HG03039 (cell line): ENCODE measurements around the gene WSCD2.

Source experiments
- ATAC-seq: cut with Tn5 transposase; IDR thresholded peaks from one replicate; pipeline ENCODE4 v1.9.1; 2021; ENCODE audit warnings: mild to moderate bottlenecking, moderate library complexity; ENCODE audit not compliant: unreplicated experiment

WSCD2 gene

DNA sequence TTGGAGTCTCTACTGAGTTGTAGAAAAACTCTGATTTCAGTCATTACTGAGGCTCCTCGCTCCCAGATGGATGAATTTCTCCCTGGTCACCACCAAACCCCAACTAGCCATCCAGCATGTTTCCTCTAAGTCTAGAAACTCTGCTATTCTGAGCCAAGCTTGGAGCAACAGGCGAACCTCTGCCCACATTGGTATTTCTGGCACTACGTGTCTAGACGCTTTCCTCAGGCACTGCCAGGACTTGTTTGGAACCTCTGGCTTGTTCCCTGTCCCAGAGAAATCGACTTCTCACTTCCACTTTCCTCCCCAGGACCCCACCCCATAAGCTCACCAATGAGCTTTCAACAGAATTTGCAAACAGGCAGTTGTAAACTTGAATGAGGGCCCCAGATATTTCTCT, 27.6 kb downstream of the WSCD2 start:
- ATAC-seq, result no peak

DNA sequence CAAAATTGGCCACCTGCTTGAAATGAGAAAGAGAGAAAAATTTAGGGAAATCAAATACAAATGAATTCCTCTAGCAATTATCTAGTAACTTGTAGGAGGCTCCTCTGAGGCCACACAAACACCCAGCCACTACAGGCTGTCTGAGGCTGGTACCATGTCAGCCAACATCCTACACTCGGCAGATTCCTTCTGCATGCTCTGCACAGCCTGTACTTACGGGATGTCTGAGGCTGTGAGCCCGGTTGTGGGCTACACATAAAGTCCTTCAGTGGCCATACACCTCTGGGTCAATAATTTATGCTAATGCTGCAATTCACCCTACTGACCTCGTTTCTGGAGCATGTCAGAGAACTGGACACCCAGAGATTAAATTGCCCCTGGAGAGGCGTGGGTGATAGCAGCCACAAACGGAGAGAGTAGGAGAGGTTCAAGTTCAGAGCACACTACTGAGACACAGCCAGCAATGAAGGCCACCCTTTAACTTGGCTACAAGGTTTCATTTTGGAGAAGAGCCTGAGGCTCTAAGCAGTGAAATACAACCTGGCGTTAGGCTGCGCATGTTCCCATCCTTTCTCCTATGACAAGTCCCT, 28.9 kb downstream of the WSCD2 start:
- no peak for ATAC-seq

DNA sequence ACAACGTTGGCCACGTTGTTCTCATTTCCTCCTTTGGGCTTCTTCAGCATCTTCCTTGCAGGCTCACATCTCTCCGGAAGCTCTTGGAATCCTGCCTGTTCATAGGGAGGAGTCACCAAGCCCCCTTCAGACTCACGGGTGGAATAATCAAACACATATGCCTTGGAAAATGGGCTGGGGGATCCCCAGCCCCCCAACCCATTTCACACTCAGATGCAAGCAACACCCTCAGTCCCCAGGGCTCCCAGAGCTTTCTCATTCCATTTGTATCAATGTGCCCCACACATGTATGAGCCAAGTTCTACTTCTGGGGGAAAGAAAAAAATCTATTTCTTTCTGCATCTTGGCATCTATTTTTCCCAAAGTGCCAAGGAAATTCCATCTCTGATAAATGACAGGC, 33.1 kb downstream of the WSCD2 start:
- no peak for ATAC-seq

DNA sequence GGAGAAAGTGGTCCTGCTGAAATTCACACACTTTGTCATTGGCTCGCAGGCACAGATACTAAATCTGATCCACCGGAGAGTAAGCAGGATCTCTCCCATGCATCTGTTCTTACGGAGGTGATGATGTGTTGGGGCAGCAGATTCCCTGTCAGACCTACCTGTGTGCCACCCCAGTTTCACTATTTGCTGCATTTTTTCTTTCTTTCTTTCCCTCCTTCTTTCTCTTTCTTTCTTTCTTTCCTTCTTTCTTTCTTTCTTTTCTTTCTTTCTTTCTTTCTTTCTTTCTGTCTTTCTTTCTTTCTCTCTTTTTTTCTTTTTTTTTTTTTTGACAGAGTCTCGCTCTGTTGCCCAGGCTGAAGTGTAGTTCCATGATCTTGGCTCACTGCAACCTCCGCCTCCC, 37.4 kb downstream of the WSCD2 start:
- no peak for ATAC-seq

DNA sequence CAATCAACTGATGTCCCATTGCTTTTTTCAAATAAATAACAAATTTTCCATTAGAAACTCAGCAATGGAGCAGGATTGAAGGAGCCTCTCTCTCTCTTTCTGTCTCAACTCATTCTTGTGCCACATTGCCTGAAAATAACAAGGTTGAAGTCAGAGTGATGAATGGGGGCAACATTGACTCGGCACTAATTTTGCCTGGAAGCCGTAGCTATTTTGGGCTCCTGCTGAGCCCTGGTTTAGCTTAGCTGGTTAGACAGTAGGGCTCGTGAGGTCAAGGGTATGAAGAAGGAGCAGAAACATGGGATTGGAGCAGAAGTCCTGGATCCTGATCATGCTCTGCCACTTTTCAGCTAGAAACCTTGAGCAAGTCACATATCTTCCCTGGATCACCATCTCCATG, 38.9 kb downstream of the WSCD2 start:
- no peak for ATAC-seq

DNA sequence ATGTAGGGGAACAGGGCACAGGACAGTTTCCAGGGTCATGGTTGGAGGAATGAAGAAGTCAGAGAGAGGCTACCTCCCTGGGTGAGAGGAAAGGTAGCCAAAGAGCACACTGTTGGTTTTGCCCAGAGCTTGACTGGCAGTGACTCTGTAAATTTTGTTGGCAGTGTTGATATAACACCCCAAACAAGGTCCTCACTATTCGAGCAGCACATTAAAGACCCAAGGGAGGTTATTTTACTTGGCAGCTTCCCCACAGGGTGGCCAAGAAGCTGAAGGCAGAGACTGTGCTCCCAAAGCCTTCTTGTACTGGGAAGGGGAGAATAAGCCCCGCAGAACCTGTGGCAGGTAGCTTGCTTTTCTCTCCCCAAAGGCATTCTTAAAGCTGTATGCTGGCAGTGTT, 40.6 kb downstream of the WSCD2 start:
- no peak for ATAC-seq

DNA sequence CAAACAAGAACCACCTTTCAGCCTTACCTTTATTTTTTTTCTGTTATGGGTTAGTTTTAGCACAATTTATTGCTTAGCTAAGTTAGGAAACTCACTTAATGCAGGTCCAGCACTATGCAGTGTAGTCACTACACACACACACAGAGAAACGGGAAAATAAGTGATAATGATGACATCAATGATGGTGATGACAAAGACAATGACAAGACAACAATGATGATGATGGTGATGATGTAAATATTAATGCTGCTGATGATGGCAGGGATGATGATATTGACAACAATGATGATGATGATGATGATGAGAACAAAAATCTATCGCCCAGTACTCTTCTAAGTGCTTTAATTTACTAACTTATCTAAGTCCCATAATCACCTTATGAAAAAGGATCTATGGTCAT, 41.1 kb downstream of the WSCD2 start:
- no peak for ATAC-seq

DNA sequence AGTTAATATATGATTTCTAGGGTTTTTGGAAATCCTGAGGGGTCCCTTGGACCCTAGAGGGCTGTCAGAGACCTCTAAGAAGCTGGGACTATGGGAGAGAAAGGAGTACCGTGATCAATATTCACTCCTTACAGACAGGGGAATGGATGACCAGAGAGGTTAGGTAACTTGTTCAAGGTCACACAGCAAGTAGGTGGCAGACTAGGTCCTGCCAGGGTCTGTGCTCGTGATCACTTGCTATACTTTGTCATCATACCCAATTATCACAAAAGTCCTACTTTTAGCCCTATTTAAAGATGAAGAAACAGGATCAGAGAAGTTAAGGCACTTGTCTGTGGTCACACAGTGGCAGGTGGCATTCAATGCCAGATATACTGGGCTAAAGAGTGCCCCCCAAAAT, 42.9 kb downstream of the WSCD2 start:
- ATAC-seq, result no peak

DNA sequence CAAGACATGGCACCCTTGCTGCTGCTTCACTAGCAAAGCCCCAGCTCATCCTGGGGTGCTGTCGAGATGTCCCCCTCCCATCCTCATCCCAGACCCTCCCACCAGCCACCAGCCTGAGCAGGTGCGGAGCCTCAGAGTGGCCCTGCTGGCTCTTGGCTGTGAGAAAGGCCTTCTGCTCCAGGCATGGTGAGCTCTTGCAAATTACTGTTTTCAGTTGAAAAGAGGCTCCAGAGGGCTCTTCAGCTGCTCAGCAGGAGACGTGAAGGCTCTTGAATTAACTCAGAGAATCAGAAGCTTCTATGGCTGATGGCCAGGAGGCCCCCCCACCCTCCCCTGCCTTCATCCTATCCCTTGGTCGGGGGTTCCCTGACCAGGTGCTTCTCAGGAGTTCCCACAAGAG, 44.1 kb downstream of the WSCD2 start:
- ATAC-seq, result no peak

DNA sequence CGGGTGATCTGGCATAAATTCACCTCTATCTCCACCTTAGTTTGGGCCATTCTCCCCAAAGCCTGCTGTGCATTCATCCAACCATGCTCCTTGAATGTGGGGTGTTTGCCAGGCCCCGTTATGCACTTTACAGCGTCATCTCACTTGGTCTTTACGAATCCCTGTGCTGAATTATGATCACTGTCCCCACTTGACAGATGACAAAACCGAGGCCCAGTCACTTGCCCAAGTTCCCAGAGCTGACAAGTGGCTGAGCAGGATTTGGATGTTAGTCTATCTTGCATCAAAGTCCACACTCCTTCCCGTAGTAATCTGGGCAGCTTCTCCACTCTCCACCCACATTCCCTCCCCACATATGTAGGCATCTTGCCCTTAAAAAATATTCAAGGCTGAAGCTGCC, 44.8 kb downstream of the WSCD2 start:
- ATAC-seq, result no peak

DNA sequence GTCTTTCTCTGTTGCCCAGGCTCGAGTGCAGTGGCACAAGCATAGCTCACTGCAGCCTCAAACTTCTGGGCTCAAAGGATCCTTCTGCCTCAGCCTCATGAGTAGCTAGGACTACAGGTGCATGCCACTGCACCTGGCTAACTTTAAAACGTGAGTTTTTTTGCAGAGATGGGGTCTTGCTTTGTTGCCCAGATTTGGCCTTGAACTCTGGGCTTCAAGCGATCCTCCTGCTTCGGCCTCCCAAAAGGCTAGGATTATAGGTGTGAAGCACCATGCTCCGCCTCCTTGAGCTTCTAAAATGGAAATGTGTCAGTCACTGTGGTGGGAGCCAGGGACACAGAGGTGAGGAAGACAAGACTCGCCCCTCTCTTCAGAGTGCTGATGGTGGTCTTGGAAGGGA, 45.6 kb downstream of the WSCD2 start:
- no peak for ATAC-seq

DNA sequence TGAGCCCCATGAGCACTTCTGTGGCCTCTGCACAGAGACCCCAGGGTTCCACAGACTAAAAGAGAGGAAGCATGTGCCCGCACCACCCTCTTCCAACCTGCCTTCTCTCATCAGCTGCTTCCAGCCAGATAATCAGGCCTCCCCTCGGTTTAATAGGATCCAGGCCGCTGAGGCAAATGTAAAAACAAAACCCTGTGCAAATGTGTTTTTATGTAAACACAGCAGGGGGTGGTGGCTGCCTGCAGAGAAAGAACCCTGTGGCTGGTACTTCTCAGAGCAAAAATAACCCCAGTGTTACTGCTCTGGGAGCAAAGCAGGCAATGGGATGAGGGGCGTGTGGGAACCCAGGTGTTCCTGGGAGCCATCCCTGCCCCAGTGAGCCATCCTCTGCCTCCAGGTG, 46.2 kb downstream of the WSCD2 start:
- ATAC-seq, result no peak

DNA sequence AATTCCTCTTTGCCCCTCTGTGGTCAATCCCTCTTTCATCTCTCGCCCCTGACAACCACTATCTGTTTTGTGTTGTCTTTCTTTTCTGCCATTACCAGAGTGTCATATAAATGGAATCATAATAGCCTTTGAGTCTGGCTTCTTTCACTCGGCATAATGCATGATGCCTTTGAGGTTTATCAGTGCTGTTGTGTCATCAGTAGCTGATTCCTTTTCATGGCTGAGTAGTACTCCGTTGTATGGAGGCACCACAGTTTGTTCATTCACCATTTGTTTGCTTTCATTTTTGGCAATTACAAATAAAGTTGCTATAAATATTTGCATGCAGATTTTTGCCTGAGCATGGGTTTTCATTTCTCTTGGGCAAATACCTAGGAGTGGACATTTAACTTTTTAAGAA, 47.2 kb downstream of the WSCD2 start:
- no peak for ATAC-seq

DNA sequence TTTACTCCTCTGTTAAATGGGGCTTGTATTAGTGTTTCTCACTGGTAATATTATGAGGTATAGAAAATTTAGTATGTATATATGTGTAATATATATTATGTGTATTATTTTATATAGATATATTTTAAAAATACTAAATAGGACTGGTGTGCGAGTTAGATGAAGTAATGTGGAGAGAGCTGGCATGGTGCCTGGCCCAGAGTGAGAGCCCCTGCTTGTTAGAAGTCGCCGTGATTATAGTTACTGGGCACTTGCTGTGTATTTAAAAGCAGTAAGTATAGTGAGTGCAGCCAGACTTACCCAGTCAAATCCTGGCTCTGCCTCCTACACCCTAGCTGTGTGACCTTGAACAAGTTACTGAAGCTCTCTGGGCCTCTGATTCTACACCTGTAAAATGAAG, 48.0 kb downstream of the WSCD2 start:
- no peak for ATAC-seq

DNA sequence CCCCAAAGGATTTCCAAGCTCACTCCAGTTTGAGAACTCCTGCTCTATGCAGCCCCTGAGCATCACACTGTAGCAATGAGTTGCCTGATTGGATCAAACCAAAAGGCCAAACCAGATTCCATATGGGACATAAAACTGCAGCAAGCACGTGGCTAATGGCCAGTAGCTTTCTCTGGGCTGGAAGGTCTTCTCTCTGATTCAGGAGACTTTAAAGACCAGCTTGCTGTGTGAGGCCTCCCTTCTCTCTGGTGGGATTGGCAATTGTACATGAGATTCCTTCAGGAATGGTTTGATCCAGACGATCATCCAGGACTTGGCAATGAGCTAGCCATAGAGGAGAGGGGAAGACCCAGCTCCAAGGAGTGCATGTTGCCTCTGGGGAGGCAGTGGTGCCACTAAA, 50.2 kb downstream of the WSCD2 start:
- ATAC-seq, result no peak

DNA sequence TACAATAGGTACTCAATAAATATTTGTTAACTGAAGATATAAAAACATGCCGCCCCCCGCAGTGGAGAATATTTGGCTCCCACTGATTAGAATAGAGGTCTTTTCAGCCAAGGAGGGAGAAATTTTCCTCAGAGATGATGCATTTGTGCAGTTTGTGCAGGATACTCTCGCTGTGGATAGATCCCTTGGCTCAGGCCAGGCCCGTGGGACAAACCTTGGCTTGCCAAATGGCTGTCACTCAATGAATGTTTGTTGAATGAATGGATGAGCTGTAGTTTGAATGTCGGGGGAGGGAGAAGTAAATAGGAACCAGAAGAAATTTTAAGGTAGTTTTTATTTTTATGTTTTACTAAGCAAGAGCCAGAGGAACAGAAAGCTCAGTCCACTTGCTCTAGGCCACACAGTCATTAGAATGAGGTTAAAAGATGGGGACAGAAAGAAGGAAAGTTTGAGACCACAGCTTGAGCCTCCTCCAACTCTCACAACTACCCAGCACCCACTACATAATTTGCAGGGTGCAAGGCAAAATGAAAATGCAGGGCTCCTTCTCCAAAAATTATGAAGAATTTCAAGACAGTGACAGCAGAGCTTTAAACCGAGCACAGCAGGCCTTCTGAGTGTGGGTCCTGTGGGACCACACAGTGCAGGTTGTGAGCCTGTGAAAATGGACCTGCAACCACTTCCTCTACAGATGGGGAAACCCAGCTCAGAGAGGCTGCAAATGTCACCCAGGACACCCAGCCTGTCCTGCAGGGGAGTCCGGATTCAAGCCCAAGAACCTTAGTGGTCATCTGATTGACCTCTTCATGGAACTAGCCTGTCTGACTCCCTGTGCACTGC, 51.4 kb downstream of the WSCD2 start:
- ATAC-seq, result no peak

DNA sequence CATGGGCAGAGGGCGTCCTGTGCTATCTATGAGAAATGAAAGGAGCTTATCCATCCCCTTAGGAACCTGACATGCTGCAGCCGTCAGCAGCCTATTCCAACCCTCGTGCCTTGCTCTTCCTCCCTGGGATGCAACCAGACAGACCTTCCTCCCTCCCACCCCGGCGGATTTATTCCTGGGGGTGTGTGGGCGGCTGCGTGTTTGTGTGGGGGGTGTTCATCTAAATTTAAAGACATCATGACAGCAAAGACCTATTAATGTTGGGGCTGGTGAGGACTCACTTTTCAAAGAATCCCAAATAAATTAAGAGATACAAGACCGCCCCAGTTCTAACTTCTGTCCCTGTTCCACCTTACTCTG, 52.0 kb downstream of the WSCD2 start:
- ATAC-seq, result no peak

DNA sequence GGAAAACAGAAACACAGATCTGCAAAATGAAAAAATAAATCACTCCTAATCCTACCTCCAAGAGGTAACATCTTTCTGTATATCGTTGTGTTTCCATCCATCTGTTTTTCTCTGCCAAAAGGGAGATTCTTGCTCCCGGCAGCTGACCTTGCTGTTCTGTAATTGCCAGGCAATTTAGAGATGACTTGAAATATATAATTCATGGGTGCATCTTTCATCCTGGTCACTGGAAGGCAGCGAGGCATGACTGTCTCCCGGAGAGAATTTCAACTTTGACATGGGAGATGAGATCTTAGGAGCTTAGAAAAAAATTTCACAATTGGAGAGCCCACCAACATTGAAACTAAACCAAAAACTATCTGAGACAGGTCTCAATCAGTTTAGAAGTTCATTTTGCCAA, 53.0 kb downstream of the WSCD2 start:
- no peak for ATAC-seq

DNA sequence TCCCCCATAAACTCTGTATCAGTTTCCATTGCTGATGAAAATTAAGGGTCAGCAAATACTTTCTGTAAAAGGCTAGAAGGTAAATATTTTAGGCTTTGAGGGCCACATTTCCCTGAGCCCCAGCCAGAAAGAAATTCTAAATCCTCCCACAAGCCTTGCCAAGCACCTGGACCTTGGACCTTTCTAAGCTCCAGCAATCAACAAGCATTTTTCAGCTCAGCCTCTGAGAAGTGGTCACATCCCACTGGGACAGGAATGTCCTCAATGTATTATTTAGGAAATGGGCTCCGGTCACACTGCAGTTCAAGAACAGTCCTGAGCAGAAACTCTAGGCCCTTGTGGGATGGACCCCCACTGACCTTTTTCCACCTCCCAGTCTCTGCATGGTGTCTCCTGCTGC, 55.9 kb downstream of the WSCD2 start:
- no peak for ATAC-seq

DNA sequence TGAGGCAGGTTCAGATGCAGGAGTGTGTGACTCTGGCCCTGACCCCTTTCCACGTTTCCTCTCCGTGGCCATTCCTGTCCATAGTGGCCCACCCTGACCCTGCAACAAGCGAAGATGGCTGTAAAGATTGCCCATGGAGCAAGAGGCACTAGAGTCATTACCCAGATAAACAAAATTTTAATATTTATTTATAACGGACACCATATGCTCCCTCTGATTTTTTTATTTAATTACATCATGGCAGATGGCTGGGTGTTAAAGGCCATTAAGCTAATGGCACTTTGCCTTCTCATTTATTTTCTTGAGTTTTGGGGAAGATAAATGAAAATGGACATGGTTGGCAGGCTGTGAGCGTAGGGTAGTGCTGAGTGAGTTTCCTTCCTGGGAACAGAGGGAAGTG, 58.7 kb downstream of the WSCD2 start:
- no peak for ATAC-seq

DNA sequence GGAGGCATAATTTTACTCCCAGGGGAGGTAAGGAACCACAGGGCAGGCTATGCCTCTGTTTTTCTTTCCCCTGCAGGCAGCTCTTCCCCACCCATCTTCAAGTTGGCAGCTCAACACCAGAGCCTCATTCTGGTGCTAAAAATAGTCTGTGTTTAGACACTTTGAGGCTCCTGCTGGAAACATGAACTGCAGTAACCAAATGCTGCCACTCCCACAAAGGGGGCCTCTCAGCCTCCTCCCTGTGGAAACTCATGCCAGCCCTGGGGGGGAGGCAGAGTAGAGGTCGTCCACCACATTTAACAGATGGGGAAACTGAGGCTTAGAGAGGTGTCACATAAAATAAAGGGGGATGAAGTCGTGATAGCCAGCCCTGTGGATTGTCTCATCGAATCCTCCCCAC, 61.4 kb downstream of the WSCD2 start:
- ATAC-seq, result no peak

DNA sequence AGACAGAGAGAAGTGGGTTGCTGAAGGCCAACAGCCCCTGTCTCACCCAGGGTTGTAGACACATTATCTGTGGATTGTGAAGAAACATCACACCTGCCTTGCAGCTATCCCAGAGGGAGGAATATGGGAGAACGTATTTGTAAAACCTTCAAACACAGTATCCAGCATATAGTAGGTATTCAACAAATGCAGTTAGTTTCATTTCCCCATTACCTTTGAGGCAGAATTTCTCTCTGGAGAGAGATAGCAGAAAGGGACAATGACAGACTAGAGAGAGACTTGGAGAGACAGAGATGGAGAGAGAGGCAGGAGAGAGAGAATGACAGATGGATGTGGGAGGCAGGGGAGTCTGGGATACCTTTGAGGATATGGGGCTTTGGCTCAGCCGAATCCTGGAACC, 62.0 kb downstream of the WSCD2 start:
- no peak for ATAC-seq

DNA sequence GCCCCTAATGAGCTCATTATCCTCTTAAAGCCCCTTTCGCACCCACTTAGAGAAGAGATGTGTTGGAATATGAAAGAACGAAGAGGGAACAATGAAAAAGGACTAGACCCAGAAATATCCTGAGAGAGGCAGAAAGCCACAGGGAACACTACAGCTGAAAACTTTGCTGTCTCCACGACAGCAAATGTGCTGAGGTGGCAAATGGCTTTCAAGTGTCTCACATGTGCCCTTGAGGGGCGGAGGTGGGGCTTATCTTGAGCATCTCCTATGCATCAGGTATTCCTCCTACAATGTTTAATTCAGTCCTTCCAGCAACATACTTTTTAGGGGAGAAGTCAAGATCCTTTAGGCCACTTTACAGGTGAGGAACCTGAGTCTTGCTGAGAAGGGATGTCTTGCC, 62.9 kb downstream of the WSCD2 start:
- no peak for ATAC-seq
